Measurements from ENCODE around the gene CCDC149.

GRCh38 chr4:24858026-24858425 lies 54.8 kb downstream of the CCDC149 start:
- TF ChIP-seq, protein P1, sequence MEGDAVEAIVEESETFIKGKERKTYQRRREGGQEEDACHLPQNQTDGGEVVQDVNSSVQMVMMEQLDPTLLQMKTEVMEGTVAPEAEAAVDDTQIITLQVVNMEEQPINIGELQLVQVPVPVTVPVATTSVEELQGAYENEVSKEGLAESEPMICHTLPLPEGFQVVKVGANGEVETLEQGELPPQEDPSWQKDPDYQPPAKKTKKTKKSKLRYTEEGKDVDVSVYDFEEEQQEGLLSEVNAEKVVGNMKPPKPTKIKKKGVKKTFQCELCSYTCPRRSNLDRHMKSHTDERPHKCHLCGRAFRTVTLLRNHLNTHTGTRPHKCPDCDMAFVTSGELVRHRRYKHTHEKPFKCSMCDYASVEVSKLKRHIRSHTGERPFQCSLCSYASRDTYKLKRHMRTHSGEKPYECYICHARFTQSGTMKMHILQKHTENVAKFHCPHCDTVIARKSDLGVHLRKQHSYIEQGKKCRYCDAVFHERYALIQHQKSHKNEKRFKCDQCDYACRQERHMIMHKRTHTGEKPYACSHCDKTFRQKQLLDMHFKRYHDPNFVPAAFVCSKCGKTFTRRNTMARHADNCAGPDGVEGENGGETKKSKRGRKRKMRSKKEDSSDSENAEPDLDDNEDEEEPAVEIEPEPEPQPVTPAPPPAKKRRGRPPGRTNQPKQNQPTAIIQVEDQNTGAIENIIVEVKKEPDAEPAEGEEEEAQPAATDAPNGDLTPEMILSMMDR (IDR thresholded peaks at IDR 0.05) = no peak
- no peak for TF ChIP-seq POLR2A (IDR thresholded peaks at IDR 0.05)
